ENCODE data around the gene RAPGEF4.
"Not testable (repeated sequence)": the region's sequence is repeated elsewhere in the genome, so short reads cannot be mapped to it uniquely, and the experiment has no call there.

RAPGEF4 gene

GRCh38 chr2:172775319-172775718 lies 39.7 kb downstream of the RAPGEF4 start:
- no peak for DNase-seq

- peak; percentile 37 for DNase-seq
These were observed 41.8 kb downstream of the RAPGEF4 start for GRCh38 chr2:172777431-172777830.

GRCh38 chr2:172782506-172783164 lies 47.0 kb downstream of the RAPGEF4 start:
- no peak for DNase-seq

GRCh38 chr2:172783165-172783898 lies 47.7 kb downstream of the RAPGEF4 start:
- peak; percentile 98 for DNase-seq

- no peak for DNase-seq
These were observed 53.2 kb downstream of the RAPGEF4 start for GRCh38 chr2:172788871-172789270.

- peak; percentile 18 for DNase-seq
These were observed 54.8 kb downstream of the RAPGEF4 start for GRCh38 chr2:172790404-172790803.

GRCh38 chr2:172791953-172792352 lies 56.3 kb downstream of the RAPGEF4 start:
- DNase-seq: no peak

GRCh38 chr2:172792711-172793110 lies 57.1 kb downstream of the RAPGEF4 start:
- DNase-seq: peak; percentile 31

GRCh38 chr2:172803308-172803707 lies 67.7 kb downstream of the RAPGEF4 start:
- not testable (repeated sequence) for DNase-seq

GRCh38 chr2:172804423-172804822 lies 68.8 kb downstream of the RAPGEF4 start:
- no peak for DNase-seq

GRCh38 chr2:172806493-172806892 lies 70.8 kb downstream of the RAPGEF4 start:
- peak; percentile 54 for DNase-seq

GRCh38 chr2:172806996-172807395 lies 71.4 kb downstream of the RAPGEF4 start:
- no peak for DNase-seq

- DNase-seq: no peak
These were observed 72.5 kb downstream of the RAPGEF4 start for GRCh38 chr2:172808156-172808555.

- DNase-seq: no peak
These were observed 75.4 kb downstream of the RAPGEF4 start for GRCh38 chr2:172811027-172811426.

- no peak for DNase-seq
These were observed 76.6 kb downstream of the RAPGEF4 start for GRCh38 chr2:172812158-172812744.

GRCh38 chr2:172813314-172813888 lies 77.8 kb downstream of the RAPGEF4 start:
- peak; percentile 29 for DNase-seq

- DNase-seq: peak; percentile 43
These were observed 81.8 kb downstream of the RAPGEF4 start for GRCh38 chr2:172817411-172817810.

GRCh38 chr2:172819943-172820342 lies 84.3 kb downstream of the RAPGEF4 start:
- DNase-seq: no peak

GRCh38 chr2:172821370-172822338 lies 86.0 kb downstream of the RAPGEF4 start:
- no peak for DNase-seq

GRCh38 chr2:172822585-172822984 lies 86.9 kb downstream of the RAPGEF4 start:
- no peak for DNase-seq

GRCh38 chr2:172823261-172823850 lies 87.7 kb downstream of the RAPGEF4 start:
- DNase-seq: peak; percentile 16

GRCh38 chr2:172826522-172826921 lies 90.9 kb downstream of the RAPGEF4 start:
- peak; percentile 14 for DNase-seq

Data from fibroblast of skin of right biceps (primary cell).